ENCODE data around the gene SHB. TPM values are rescaled to one million over a fixed set of nuclear protein-coding genes. Genes with fewer than 3 reads are reported as not detected.

Gene SHB
- total RNA-seq, 1 experiment from 2014 or later: 12.2 TPM

DNA sequence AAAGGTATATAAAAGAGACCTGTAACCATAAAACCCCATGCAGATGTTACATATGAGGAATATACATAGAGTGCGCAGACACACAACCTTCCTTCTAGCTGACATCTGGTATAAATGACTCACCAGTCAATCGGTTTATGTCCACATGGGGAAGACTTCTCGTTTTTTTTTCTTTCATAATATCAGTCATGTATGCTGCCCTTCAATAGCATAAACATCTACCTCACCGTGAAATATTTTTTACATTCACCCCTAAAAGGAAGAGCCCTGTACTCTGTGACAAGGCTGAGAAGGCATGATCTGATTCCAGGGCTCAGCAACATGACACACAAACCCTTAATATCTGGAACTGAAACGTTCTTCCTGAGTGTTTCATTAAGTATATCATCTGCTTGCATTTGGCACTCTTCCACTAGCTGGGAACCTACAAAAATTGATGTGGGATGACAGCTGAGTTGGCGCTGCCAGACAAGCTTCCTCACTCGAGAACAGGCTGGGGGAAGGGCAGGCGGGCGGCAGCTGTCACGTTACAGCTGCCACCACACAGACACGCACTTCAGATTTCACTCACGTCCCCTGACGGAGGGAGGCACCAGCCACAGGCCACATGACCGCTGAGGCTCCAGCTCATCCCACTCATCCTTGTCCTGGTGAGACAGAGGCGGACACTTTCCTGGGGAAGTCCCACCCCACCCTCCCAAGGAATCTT lies 74.2 kb downstream of the SHB start:
- Mint-ChIP-seq H3K4me3 (no peak overlapping the region), H3K9me3 (no peaks in the 10 kb centered on the region), H3K27ac (no peak overlapping the region), H3K27me3 (ENCODE audit: low read depth) (no peaks in the 10 kb centered on the region), H3K36me3 (no peaks in the 10 kb centered on the region), H3K4me1 (peaks cover 9% of the 10 kb centered on the region)
- ATAC-seq: no peak
- ChIA-PET CTCF (interaction anchor here (1.7 to 2.6 kb wide), 3 partner anchors 23 to 82 kb away, joined by 6 to 7 read pairs (median 6); no protein-coding TSS in a partner anchor), POLR2A (no interaction called here)
- no peak for DNase-seq (ENCODE audit: low spot score)
- TF ChIP-seq, protein P1, sequence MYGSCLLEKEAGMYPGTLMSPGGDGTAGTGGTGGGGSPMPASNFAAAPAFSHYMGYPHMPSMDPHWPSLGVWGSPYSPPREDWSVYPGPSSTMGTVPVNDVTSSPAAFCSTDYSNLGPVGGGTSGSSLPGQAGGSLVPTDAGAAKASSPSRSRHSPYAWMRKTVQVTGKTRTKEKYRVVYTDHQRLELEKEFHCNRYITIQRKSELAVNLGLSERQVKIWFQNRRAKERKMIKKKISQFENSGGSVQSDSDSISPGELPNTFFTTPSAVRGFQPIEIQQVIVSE (CRISPR knock-in tag; IDR thresholded peaks at IDR 0.05; ENCODE audit: borderline replicate concordance): no peak
- no peak for TF ChIP-seq ZNF396 (CRISPR knock-in tag; IDR thresholded peaks at IDR 0.05; ENCODE audit: borderline replicate concordance)

GRCh38 chr9:37992924-37993349 lies 76.1 kb downstream of the SHB start:
- no peak overlapping the region; the same call in 1 of the 2 replicates for H3K27ac Mint-ChIP-seq
- ATAC-seq (no peak), DNase-seq (ENCODE audit: low spot score) (no peak)
- no peaks in the 10 kb centered on the region for H3K27me3 Mint-ChIP-seq (ENCODE audit: low read depth)
- ChIA-PET POLR2A (no interaction called here), CTCF (interaction anchor here (1.7 kb wide), 1 partner anchor 80 kb away, joined by 6 read pairs; no protein-coding TSS in a partner anchor)
- H3K9me3 Mint-ChIP-seq: no peaks in the 10 kb centered on the region
- H3K36me3 Mint-ChIP-seq: no peaks in the 10 kb centered on the region
- TF ChIP-seq OVOL2 (CRISPR knock-in tag; IDR thresholded peaks at IDR 0.05; ENCODE audit: borderline replicate concordance) (no peak), NFYB (CRISPR knock-in tag; conservative IDR thresholded peaks at IDR 0.05; ENCODE audit: low read depth) (no peak), ZMAT4 (CRISPR knock-in tag; IDR thresholded peaks at IDR 0.05) (no peak), ZNF512 (CRISPR knock-in tag; IDR thresholded peaks at IDR 0.05; ENCODE audit: borderline replicate concordance) (no peak), MAX (CRISPR knock-in tag; IDR thresholded peaks at IDR 0.05) (no peak), ZNF219 (CRISPR knock-in tag; IDR thresholded peaks at IDR 0.05; ENCODE audit: borderline replicate concordance) (no peak), JAZF1 (CRISPR knock-in tag; IDR thresholded peaks at IDR 0.05) (no peak), IRF2 (CRISPR knock-in tag; IDR thresholded peaks at IDR 0.05; ENCODE audit: borderline replicate concordance, low read depth) (no peak), ELF4 (CRISPR knock-in tag; IDR thresholded peaks at IDR 0.05; ENCODE audit: low read depth) (no peak), GTF2I (CRISPR knock-in tag; conservative IDR thresholded peaks at IDR 0.05) (no peak), CREM (CRISPR knock-in tag; IDR thresholded peaks at IDR 0.05) (no peak), MYBL2 (CRISPR knock-in tag; IDR thresholded peaks at IDR 0.05) (no peak), SMAD4 (CRISPR knock-in tag; IDR thresholded peaks at IDR 0.05) (no peak)
- TF ChIP-seq, protein P1 (CRISPR knock-in tag; IDR thresholded peaks at IDR 0.05; ENCODE audit: borderline replicate concordance): no peak
- TF ChIP-seq, protein P2, sequence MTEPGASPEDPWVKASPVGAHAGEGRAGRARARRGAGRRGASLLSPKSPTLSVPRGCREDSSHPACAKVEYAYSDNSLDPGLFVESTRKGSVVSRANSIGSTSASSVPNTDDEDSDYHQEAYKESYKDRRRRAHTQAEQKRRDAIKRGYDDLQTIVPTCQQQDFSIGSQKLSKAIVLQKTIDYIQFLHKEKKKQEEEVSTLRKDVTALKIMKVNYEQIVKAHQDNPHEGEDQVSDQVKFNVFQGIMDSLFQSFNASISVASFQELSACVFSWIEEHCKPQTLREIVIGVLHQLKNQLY (CRISPR knock-in tag; IDR thresholded peaks at IDR 0.05): no peak
- H3K4me1 Mint-ChIP-seq: no peaks in the 10 kb centered on the region
- no peak overlapping the region for H3K4me3 Mint-ChIP-seq

DNA sequence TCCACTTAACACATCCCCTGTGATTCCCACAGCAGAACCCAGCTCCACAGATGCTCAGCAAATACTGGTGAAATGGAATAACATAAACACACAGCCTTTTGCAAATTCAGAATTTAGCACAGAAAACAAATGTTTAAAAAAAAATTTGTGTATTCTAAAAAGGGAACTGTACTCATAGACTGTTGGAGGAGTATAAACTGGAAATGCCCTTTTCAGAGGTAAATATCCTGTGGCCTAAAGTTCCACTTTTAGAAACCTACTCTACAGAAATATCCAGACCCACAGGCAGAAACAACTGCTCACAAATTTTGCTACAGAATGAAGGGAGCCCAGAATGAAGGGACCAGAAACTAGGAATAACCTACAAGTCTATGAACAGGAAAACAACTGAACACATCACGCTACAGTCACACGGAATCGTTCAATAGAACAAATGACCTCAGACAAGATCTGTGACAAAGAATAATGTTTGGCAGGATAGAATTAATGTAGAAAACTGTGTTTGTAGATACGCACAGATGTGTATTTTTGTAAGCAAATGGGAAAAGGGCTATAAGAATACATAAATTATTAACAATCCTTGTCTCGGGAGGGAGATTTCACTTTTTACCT lies 78.5 kb downstream of the SHB start:
- no peaks in the 10 kb centered on the region for H3K27me3 Mint-ChIP-seq (ENCODE audit: low read depth)
- ChIA-PET CTCF (no interaction called here), POLR2A (no interaction called here)
- no peak for ATAC-seq
- no peak for DNase-seq (ENCODE audit: low spot score)
- H3K4me3 Mint-ChIP-seq: no peak overlapping the region
- no peak overlapping the region for H3K27ac Mint-ChIP-seq
- H3K4me1 Mint-ChIP-seq: 0 out of 2 replicates have a peak, but pooled peaks cover 2% of the 10 kb centered on the region
- no peaks in the 10 kb centered on the region for H3K36me3 Mint-ChIP-seq
- no peaks in the 10 kb centered on the region for H3K9me3 Mint-ChIP-seq
- TF ChIP-seq ZBTB21 (CRISPR knock-in tag; IDR thresholded peaks at IDR 0.05; ENCODE audit: borderline replicate concordance): no peak
- TF ChIP-seq ZNF425 (CRISPR knock-in tag; conservative IDR thresholded peaks at IDR 0.05): no peak
- TF ChIP-seq NR2C2 (CRISPR knock-in tag; IDR thresholded peaks at IDR 0.05): no peak
- no peak for TF ChIP-seq RORB (CRISPR knock-in tag; IDR thresholded peaks at IDR 0.05)
- no peak for TF ChIP-seq CTCF (IDR thresholded peaks at IDR 0.05)

All from WTC11 (cell line).